ENCODE data around the gene UTP14C.

- TF ChIP-seq POLR2A (IDR thresholded peaks at IDR 0.05), result no peak
- TF ChIP-seq CTCF (IDR thresholded peaks at IDR 0.05), result no peak
Observed at GRCh38 chr13:52006523-52007245, 17.8 kb upstream of the UTP14C start.

All from body of pancreas (tissue), 4 donors.